NCI-H510A (cell line): ENCODE data around the gene OTOG.
"Not testable (repeated sequence)": the region's sequence is repeated elsewhere in the genome, so short reads cannot be mapped to it uniquely, and the experiment has no call there.

Experiments
- DNase-seq: peaks from one replicate; lab custom pipeline; 2025; lab: John Stamatoyannopoulos, UW

The OTOG gene

GRCh38 chr11:17605651-17606122 is 58.6 kb downstream of the OTOG start:
- DNase-seq: no peak

GRCh38 chr11:17606233-17607082 is 59.4 kb downstream of the OTOG start:
- DNase-seq: no peak

- DNase-seq: no peak
Measured at GRCh38 chr11:17607083-17607429, 60.0 kb downstream of the OTOG start.

GRCh38 chr11:17607591-17608570 is 60.8 kb downstream of the OTOG start:
- no peak for DNase-seq

- no peak for DNase-seq
Measured at GRCh38 chr11:17608821-17609220, 61.8 kb downstream of the OTOG start.

GRCh38 chr11:17609291-17610084 is 62.4 kb downstream of the OTOG start:
- no peak for DNase-seq

GRCh38 chr11:17610085-17610894 is 63.2 kb downstream of the OTOG start:
- no peak for DNase-seq

- no peak for DNase-seq
Measured at GRCh38 chr11:17611049-17611448, 64.0 kb downstream of the OTOG start.

- DNase-seq: no peak
Measured at GRCh38 chr11:17611503-17612220, 64.6 kb downstream of the OTOG start.

GRCh38 chr11:17612221-17613188 is 65.4 kb downstream of the OTOG start:
- DNase-seq: no peak

- DNase-seq: no peak
Measured at GRCh38 chr11:17613428-17613962, 66.4 kb downstream of the OTOG start.

GRCh38 chr11:17613983-17614382 is 66.9 kb downstream of the OTOG start:
- no peak for DNase-seq

- DNase-seq: not testable (repeated sequence)
Measured at GRCh38 chr11:17622711-17623110, 75.7 kb downstream of the OTOG start.

GRCh38 chr11:17629113-17629512 is 82.1 kb downstream of the OTOG start:
- no peak for DNase-seq

GRCh38 chr11:17630936-17631335 is 83.9 kb downstream of the OTOG start:
- DNase-seq: no peak

GRCh38 chr11:17631702-17632365 is 84.8 kb downstream of the OTOG start:
- no peak for DNase-seq

GRCh38 chr11:17633279-17633986 is 86.4 kb downstream of the OTOG start:
- DNase-seq: no peak
